Measurements from ENCODE around the gene MIPEP. TPM values are rescaled to one million over a fixed set of nuclear protein-coding genes. Genes with fewer than 3 reads are reported as not detected.
A peak's percentile ranks its signal among the peaks of the same experiment; 100 is the strongest.
"Not testable (repeated sequence)": the region's sequence is repeated elsewhere in the genome, so short reads cannot be mapped to it uniquely, and the experiment has no call there.

The MIPEP gene
- total and polyA plus RNA-seq, 11 donors = 21.5 to 88.1 (median 42.1) TPM

- Histone ChIP-seq H3K9me3 (no peaks in the 10 kb centered on the region), H3K4me3 (no peak overlapping the region), H3K36me3 (no peaks in the 10 kb centered on the region), H3K4me1 (peaks cover 0 to 16% (median 9%) of the 10 kb centered on the region in 12 donors), H3K27me3 (peaks cover 3 to 32% (median 20%) of the 10 kb centered on the region in 9 donors), H3K27ac (no peak overlapping the region)
- WGBS, 4 donors = 17 to 36% (median 29%) methylated on average over 4 of the region's 4 CpGs
- TF ChIP-seq POLR2A (IDR thresholded peaks at IDR 0.05) (no peak), CTCF (IDR thresholded peaks at IDR 0.05) (peak; percentile 25 to 75 (median 54))
- DNase-seq (peak in 1 of 5 donors; percentile 38), ATAC-seq (peak in 3 of 4 donors; percentile 40 to 58 (median 49))
- intact Hi-C loops (cut with DNase I) = loop anchor here in 1 of 10 donors (10.0 kb wide), 1 partner anchor 425 kb away; no protein-coding TSS in a partner anchor
Observed at GRCh38 chr13:23899555-23899954, 10.4 kb upstream of the MIPEP start.

- Histone ChIP-seq H3K36me3 (no peaks in the 10 kb centered on the region), H3K4me1 (peaks cover 0 to 10% (median 4%) of the 10 kb centered on the region in 12 donors), H3K4me3 (no peak overlapping the region), H3K9me3 (no peaks in the 10 kb centered on the region), H3K27me3 (peaks cover 3 to 18% (median 10%) of the 10 kb centered on the region in 9 donors), H3K27ac (no peak overlapping the region)
- ATAC-seq (no peak), DNase-seq (no peak)
- TF ChIP-seq POLR2A (IDR thresholded peaks at IDR 0.05) (no peak), CTCF (IDR thresholded peaks at IDR 0.05) (no peak)
- intact Hi-C loops (cut with DNase I) = loop anchor here in 1 of 10 donors (10.0 kb wide), 1 partner anchor 427 kb away; no protein-coding TSS in a partner anchor
- WGBS, 4 donors = 73 to 86% (median 80%) methylated on average over 8 of the region's 8 CpGs
Observed at GRCh38 chr13:23898101-23898500, 8.9 kb upstream of the MIPEP start.

GRCh38 chr13:23897452-23897919 is 8.3 kb upstream of the MIPEP start, which contains the start of gene C1QTNF9B:
Gene C1QTNF9B (minus strand): TSS chr13:23897502.
- not testable (repeated sequence) for H3K27ac ChIP-seq, ATAC-seq, H3K4me1 ChIP-seq, H3K4me3 ChIP-seq, H3K9me3 ChIP-seq, DNase-seq, H3K36me3 ChIP-seq
- intact Hi-C loops (cut with DNase I) = loop anchor here in 1 of 10 donors (10.0 kb wide), 1 partner anchor 427 kb away; no protein-coding TSS in a partner anchor
- H3K27me3 ChIP-seq = peaks cover 0 to 13% (median 5%) of the 10 kb centered on the region in 9 donors
- WGBS, 4 donors = 82 to 86% (median 83%) methylated on average over 3 of the region's 3 CpGs

- H3K9me3 ChIP-seq, H3K36me3 ChIP-seq, ATAC-seq, H3K4me3 ChIP-seq, DNase-seq, H3K27me3 ChIP-seq, H3K4me1 ChIP-seq, H3K27ac ChIP-seq: not testable (repeated sequence)
- 72 to 88% (median 83%) methylated on average over 12 of the region's 12 CpGs for WGBS, 4 donors
- intact Hi-C loops (cut with DNase I) = loop anchor here in 2 of 10 donors (5.0 to 10.0 kb wide), 2 partner anchors 428 to 430 kb away; no protein-coding TSS in a partner anchor
Observed at GRCh38 chr13:23894746-23895145, 5.5 kb upstream of the MIPEP start.

GRCh38 chr13:23893791-23894190 is 4.6 kb upstream of the MIPEP start:
- not testable (repeated sequence) for ATAC-seq, H3K9me3 ChIP-seq, H3K36me3 ChIP-seq, H3K4me3 ChIP-seq, DNase-seq, H3K4me1 ChIP-seq, H3K27me3 ChIP-seq, H3K27ac ChIP-seq
- intact Hi-C loops (cut with DNase I) = loop anchor here in 2 of 10 donors (5.0 to 10.0 kb wide), 2 partner anchors 429 to 431 kb away; no protein-coding TSS in a partner anchor
- WGBS, 4 donors = 57 to 83% (median 78%) methylated on average over 1 to 3 of the region's 4 CpGs; no CpG with 5 or more reads in 1 of the 4 donors
